Neural cell (in vitro differentiated cells): ENCODE results near the gene SSX3.
"Not testable (repeated sequence)": the region's sequence is repeated elsewhere in the genome, so short reads cannot be mapped to it uniquely, and the experiment has no call there.

ENCODE experiments used
- EP300 ChIP-seq: fragments of 450-650 bp; conservative IDR thresholded peaks from 2 replicates; pipeline ENCODE4 v1.6.1; 2014; ENCODE audit warnings: antibody characterized with exemption, mild to moderate bottlenecking, moderate library complexity; ENCODE audit not compliant: poor library complexity, severe bottlenecking
- EZH2 ChIP-seq: fragments of 200-600, 300-800 bp; shearing (Covaris generic), sonication (generic); IDR thresholded peaks from 2 replicates; pipeline ENCODE4 v1.6.1; 2014; ENCODE audit warnings: antibody characterized with exemption, low read length, borderline replicate concordance, mild to moderate bottlenecking; ENCODE audit not compliant: insufficient read depth, poor library complexity, severe bottlenecking
- POLR2AphosphoS5 ChIP-seq: IDR thresholded peaks from 2 replicates; pipeline ENCODE4 v1.6.1; 2012
- SMC3 ChIP-seq: fragments of 450-650 bp; conservative IDR thresholded peaks from 2 replicates; pipeline ENCODE4 v1.6.1; 2014; ENCODE audit warnings: antibody characterized with exemption, mild to moderate bottlenecking, moderate library complexity; ENCODE audit not compliant: poor library complexity
- TAF1 ChIP-seq: IDR thresholded peaks from 2 replicates; pipeline ENCODE4 v1.6.1; 2012; ENCODE audit warnings: low read depth
- TF ChIP-seq, protein P1 (sequence below): fragments of 450-650 bp; IDR thresholded peaks from 2 replicates; pipeline ENCODE4 v1.5.1; 2014; ENCODE audit warnings: antibody characterized with exemption, mild to moderate bottlenecking, moderate library complexity; ENCODE audit not compliant: poor library complexity, severe bottlenecking

DNA sequence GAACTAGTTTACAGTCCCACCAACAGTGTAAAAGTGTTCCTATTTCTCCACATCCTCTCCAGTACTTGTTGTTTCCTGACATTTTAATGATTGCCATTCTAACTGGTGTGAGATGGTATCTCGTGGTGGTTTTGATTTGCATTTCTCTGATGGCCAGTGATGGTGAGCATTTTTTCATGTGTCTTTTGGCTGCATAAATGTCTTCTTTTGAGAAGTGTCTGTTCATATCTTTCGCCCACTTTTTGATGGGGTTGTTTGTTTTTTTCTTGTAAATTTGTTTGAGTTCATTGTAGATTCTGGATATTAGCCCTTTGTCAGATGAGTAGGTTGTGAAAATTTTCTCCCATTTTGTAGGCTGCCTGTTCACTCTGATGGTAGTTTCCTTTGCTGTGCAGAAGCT is 40.4 kb upstream of the SSX3 start:
- TF ChIP-seq, protein P1, sequence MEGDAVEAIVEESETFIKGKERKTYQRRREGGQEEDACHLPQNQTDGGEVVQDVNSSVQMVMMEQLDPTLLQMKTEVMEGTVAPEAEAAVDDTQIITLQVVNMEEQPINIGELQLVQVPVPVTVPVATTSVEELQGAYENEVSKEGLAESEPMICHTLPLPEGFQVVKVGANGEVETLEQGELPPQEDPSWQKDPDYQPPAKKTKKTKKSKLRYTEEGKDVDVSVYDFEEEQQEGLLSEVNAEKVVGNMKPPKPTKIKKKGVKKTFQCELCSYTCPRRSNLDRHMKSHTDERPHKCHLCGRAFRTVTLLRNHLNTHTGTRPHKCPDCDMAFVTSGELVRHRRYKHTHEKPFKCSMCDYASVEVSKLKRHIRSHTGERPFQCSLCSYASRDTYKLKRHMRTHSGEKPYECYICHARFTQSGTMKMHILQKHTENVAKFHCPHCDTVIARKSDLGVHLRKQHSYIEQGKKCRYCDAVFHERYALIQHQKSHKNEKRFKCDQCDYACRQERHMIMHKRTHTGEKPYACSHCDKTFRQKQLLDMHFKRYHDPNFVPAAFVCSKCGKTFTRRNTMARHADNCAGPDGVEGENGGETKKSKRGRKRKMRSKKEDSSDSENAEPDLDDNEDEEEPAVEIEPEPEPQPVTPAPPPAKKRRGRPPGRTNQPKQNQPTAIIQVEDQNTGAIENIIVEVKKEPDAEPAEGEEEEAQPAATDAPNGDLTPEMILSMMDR = not testable (repeated sequence)
- TF ChIP-seq EZH2, SMC3, POLR2AphosphoS5, TAF1, EP300: not testable (repeated sequence)
